Brain pericyte (primary cell): ENCODE results near the gene FBXO42.
"Not testable (repeated sequence)": the region's sequence is repeated elsewhere in the genome, so short reads cannot be mapped to it uniquely, and the experiment has no call there.

Experiments used
- DNase-seq: peaks from one replicate; pipeline ENCODE4 v3.0.0-alpha.2; 2012; ENCODE audit warnings: low read depth, low spot score

FBXO42 gene

GRCh38 chr1:16266411-16267118 lies 85.7 kb downstream of the FBXO42 start:
- no peak for DNase-seq

GRCh38 chr1:16262067-16262466 lies 90.2 kb downstream of the FBXO42 start:
- no peak for DNase-seq

GRCh38 chr1:16260814-16261213 lies 91.5 kb downstream of the FBXO42 start:
- no peak for DNase-seq

DNA sequence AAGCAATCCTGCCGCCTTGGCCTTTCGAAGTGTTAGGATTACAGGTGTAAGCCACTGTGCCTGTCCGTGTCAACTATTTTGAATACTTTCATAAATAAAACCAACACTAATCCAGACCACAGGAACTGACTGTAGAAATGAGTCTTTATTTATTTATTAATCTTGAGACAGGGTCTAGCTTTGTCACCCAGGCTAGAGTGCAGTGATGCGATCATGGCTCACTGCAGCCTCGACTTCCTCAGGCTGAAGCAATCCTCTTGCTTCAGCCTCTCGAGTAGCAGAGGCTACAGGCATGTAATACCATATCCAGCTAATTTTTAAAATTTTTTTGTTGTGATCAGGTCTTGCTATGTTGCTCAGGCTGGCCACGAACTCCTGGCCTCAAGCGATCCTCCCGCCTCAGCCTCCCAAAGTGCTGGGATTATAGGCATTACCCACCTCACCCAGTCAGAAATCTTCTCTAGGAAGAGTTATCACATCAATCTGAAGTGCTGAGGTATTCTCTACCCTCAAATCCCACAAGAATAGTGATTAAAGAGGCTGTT lies 93.6 kb downstream of the FBXO42 start:
- no peak for DNase-seq

DNA sequence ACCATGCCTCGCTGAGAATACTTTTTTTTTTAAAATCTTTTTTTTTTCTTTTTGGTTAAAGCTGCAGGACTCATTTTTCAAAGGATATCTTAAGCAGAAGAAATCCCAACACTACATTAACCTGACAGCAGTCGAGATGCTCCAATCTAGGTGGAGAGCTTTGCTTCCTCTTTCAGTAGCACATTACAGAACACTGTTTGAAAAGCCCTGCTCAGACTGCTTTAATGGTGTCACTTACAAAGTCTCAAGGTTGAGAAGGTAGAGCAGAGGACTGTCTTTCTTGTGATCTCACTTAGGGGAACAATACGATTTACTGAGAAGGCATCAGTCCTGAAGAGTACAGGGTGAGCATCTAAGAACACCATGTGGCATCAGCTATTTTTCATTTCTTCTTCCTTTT lies 94.3 kb downstream of the FBXO42 start:
- no peak for DNase-seq

DNA sequence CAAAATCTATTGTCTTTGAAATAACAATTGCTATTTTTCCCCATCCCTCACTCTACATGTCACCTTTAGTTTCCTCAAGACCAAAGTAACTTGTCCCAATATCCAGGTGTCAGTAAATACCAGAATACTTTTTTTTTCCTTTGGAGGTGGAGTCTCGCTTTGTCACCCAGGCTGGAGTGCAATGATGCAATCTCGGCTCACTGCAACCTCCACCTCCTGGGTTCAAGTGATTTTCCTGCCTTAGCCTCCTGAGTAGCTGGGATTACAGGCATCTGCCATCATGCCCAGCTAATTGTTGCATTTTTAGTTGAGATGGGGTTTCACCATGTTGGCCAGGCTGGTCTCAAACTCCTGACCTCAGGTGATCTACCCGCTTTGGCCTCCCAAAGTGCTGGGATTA lies 94.7 kb downstream of the FBXO42 start:
- DNase-seq, result not testable (repeated sequence)

GRCh38 chr1:16256478-16256877 lies 95.8 kb downstream of the FBXO42 start:
- DNase-seq, result no peak

GRCh38 chr1:16254263-16254928 lies 97.9 kb downstream of the FBXO42 start:
- no peak for DNase-seq

- DNase-seq, result no peak
Observed at GRCh38 chr1:16253332-16253922, 98.9 kb downstream of the FBXO42 start.

DNA sequence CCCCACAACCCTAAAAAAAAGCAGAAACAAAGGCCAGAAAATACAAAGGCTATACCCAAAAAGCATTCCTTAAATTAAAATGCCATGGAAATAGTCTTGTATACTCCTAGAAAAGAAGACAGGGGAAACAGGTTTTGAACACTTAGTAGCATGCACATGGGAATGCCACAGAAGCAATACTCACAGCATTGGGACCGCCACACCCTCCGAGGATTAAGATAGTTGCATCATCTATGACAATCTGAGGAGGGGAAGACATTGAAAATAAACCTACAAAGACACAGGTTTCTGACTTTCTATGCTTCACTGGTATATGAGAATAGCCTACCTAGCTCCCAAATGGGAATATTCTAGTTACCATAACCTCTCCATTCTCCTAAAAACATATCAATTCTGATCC lies 99.4 kb downstream of the FBXO42 start:
- no peak for DNase-seq

- no peak for DNase-seq
Observed at GRCh38 chr1:16251381-16251780, 100.9 kb downstream of the FBXO42 start.

DNA sequence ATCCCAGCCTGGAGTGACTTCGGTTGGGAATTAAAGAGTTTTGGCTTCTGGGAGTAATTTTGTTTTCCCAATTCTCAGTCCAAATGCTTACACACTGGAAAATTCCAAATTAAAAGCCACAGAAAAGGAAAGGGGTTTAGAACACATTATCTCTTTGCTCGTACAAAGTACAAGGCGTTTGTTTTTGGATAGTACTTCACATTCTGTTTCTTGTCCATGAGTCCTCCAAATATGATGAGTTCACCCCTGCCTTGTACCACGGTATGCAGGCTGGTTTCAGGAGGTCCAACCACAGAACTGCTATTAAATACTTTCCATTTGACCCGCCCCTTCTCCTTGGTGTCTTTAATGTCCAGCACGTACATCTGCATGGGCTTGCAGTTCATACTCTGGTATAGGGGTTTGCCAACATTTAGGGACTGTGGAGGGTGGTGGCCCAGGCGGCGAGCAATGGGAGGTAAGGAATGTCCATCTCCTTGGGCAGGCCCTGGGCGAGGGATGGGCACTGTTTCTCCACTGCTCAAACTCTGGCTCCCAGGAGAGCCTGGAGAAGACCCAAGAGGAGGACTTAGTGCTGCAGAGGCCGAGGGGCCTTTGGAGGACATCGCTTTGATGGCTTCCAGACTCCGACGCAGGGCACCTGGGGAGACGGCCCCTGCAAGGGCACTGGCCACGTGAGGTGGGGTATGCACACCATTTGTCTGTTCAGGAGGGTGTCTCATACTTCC lies 101.6 kb downstream of the FBXO42 start:
- DNase-seq, result no peak

- DNase-seq, result no peak
Observed at GRCh38 chr1:16249596-16250241, 102.6 kb downstream of the FBXO42 start.

- peak; percentile 31 for DNase-seq
Observed at GRCh38 chr1:16248603-16249516, 103.4 kb downstream of the FBXO42 start.

DNA sequence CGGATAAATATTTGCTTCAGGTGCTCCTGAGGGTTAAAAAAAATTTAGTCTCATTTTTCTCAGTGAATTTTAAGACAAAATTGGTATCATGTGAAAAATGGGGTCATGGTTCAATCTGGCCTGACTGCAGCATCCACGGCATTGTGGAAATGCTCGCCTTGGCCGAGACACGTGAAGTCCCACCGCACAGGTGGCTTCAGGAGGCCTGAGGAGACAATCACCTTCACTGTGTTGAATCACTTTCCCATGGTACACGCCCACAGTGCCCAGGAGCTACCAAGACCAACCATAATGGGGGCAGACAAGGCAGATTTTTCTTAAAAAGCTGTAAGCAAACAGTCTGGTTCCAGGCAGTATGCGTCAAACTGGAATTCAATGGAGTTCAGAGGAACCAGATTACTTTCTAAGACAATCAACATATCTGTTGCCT lies 104.3 kb downstream of the FBXO42 start:
- no peak for DNase-seq

- no peak for DNase-seq
Observed at GRCh38 chr1:16247441-16247840, 104.8 kb downstream of the FBXO42 start.

GRCh38 chr1:16246961-16247360 lies 105.3 kb downstream of the FBXO42 start:
- DNase-seq, result no peak

DNA sequence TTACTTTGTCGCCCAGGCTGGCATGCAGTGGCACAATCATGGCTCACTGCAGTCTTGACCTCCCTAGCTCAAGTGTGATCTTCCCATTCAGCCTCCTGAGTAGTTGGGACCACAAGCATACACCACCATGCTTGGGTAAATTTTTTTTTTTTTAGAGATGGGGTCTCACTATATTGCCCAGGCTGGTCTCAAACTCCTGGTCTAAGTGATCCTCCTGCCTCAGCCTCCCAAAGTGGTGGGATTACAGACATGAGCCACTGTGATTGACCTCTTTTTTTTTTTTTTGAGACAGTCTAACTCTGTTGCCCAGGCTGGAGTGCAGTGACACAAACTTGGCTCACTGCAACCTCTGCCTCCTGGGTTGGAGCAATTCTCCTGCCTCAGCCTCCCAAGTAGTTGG lies 106.0 kb downstream of the FBXO42 start:
- DNase-seq, result not testable (repeated sequence)

DNA sequence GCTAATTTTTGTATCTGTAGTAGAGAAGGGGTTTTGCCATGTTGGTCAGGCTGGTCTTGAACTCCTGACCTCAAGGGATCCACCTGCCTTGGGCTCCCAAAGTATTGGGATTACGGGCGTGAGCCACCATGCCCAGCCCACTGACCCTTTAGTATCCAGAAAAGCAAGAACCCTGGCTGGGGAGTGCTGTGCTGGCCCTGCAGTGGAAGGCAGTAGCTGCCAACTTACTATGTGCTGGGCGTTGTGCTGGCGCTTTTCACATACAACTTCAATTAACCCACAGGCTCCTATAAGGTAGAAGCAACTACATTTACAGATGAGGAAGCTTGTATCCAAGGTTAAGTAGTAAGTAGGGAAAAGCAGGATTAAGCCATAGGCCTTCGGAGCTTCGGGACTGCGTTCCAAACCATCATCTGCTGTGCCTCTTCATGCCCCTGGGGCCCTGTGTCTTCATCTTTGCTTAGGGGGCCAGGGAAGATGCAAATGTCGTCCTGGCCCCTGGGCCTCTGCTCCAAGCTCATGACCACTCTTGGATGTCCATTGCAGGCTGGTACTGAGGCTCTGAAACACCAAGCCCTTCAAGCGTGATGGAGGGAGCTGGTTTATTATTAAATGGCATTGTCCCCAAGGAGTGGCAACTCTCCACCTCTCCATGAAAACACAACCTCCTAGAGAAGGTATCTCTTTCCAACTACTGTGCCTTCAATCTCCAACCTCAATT lies 106.6 kb downstream of the FBXO42 start:
- DNase-seq, result no peak
